CD14-positive monocyte (primary cell): Measurements from ENCODE around the gene CXorf65. TPM values are rescaled to one million over a fixed set of nuclear protein-coding genes. Genes with fewer than 3 reads are reported as not detected.

Source experiments
- DNase-seq, 3 donors: peaks; one replicate each; pipeline ENCODE4 v3.0.0-alpha.2; 2011 to 2022
- H2AFZ ChIP-seq: 2 replicates; pipeline ENCODE4 v1.6.0; 2012; ENCODE audit warnings: mild to moderate bottlenecking, low read depth, low read length, inconsistent platforms; ENCODE audit not compliant: insufficient read depth, poor library complexity, severe bottlenecking
- H3K27ac ChIP-seq, 2 donors: 1 replicate in 1 of 2; 2 replicates in 1 of 2; pipeline ENCODE4 v1.5.1; 2012 to 2013; ENCODE audit warnings: low read length in 2 of 2, control low read depth in 1 of 2, inconsistent platforms in 1 of 2, low read depth in 1 of 2, mild to moderate bottlenecking in 1 of 2
- H3K27me3 ChIP-seq, 2 donors: one replicate each; pipeline versions ENCODE4 v1.6.0 to v1.6.1; 2011 to 2013; ENCODE audit warnings: low read length in 2 of 2; ENCODE audit not compliant: control insufficient read depth in 2 of 2, insufficient read depth in 2 of 2
- H3K36me3 ChIP-seq, 2 donors: replicated peaks in 1 of 2; 1 replicate in 1 of 2; 2 replicates in 1 of 2; pipeline versions ENCODE4 v1.5.1 to v1.6.1; 2012 to 2013; ENCODE audit warnings: low read length in 2 of 2, control low read depth in 1 of 2, inconsistent platforms in 1 of 2, mild to moderate bottlenecking in 1 of 2; ENCODE audit not compliant: insufficient read depth in 2 of 2, control insufficient read depth in 1 of 2
- H3K4me1 ChIP-seq, 2 donors: 1 replicate in 1 of 2; 2 replicates in 1 of 2; pipeline versions ENCODE4 v1.5.1 to v1.6.1; 2012 to 2013; ENCODE audit warnings: low read length in 2 of 2, control low read depth in 1 of 2, inconsistent platforms in 1 of 2, mild to moderate bottlenecking in 1 of 2, moderate library complexity in 1 of 2; ENCODE audit not compliant: insufficient read depth in 2 of 2, control insufficient read depth in 1 of 2
- H3K4me2 ChIP-seq: replicated peaks from 2 replicates; pipeline ENCODE3; 2012; ENCODE audit warnings: low read length, moderate library complexity, mild to moderate bottlenecking; ENCODE audit not compliant: poor library complexity, severe bottlenecking; ENCODE audit errors: extremely low read depth
- H3K4me3 ChIP-seq, 3 experiments: fragments of 200-600 bp in 1 of 3; sonication (generic) in 1 of 3; replicated peaks in 1 of 3; 1 replicate in 2 of 3; 2 replicates in 1 of 3; pipeline ENCODE4 v1.5.1; 2011 to 2013; ENCODE audit warnings: low read length in 3 of 3, mild to moderate bottlenecking in 3 of 3, control low read depth in 2 of 3, low read depth in 2 of 3, inconsistent platforms in 1 of 3, moderate library complexity in 1 of 3
- H3K79me2 ChIP-seq: 2 replicates; pipeline ENCODE4 v1.6.0; 2012; ENCODE audit warnings: mild to moderate bottlenecking, control low read depth, inconsistent platforms, low read length, moderate library complexity; ENCODE audit not compliant: insufficient read depth
- H3K9ac ChIP-seq: 2 replicates; pipeline ENCODE4 v1.6.0; 2017; ENCODE audit warnings: low read length, mild to moderate bottlenecking; ENCODE audit not compliant: insufficient read depth, poor library complexity, severe bottlenecking
- H3K9me3 ChIP-seq, 2 donors: replicated peaks in 1 of 2; 1 replicate in 1 of 2; 2 replicates in 1 of 2; pipeline versions ENCODE4 v1.5.1 to v1.6.1; 2012 to 2013; ENCODE audit warnings: low read length in 2 of 2, control low read depth in 1 of 2; ENCODE audit not compliant: control insufficient read depth in 1 of 2, insufficient read depth in 1 of 2
- H4K20me1 ChIP-seq: 2 replicates; pipeline ENCODE4 v1.6.0; 2012; ENCODE audit warnings: mild to moderate bottlenecking, low read length, control low read depth, moderate library complexity; ENCODE audit not compliant: insufficient read depth
- H3K27ac Mint-ChIP-seq, 7 donors: one replicate each; pipeline ENCODE4 v1.8.0; 2020; ENCODE audit warnings: mild to moderate bottlenecking in 7 of 7, mixed read lengths in 7 of 7, moderate library complexity in 6 of 7, inconsistent platforms in 2 of 7
- H3K27me3 Mint-ChIP-seq, 3 donors: one replicate each; pipeline ENCODE4 v1.8.0; 2021 to 2022; ENCODE audit warnings: low read depth in 3 of 3, mild to moderate bottlenecking in 3 of 3, mixed read lengths in 3 of 3, moderate library complexity in 3 of 3, inconsistent platforms in 1 of 3
- H3K36me3 Mint-ChIP-seq, 2 donors: one replicate each; pipeline ENCODE4 v1.8.0; 2020; ENCODE audit warnings: mixed read lengths in 2 of 2, inconsistent platforms in 1 of 2, mild to moderate bottlenecking in 1 of 2
- H3K4me1 Mint-ChIP-seq: one replicate; pipeline ENCODE4 v1.8.0; 2020; ENCODE audit warnings: mild to moderate bottlenecking, mixed read lengths
- H3K4me3 Mint-ChIP-seq, 2 donors: one replicate each; pipeline ENCODE4 v1.8.0; 2020; ENCODE audit warnings: mild to moderate bottlenecking in 2 of 2, mixed read lengths in 2 of 2, moderate library complexity in 1 of 2
- H3K9me3 Mint-ChIP-seq, 7 donors: one replicate each; pipeline ENCODE4 v1.8.0; 2020 to 2022; ENCODE audit warnings: mixed read lengths in 7 of 7, mild to moderate bottlenecking in 6 of 7, moderate library complexity in 6 of 7, inconsistent platforms in 2 of 7
- CTCF ChIP-seq: fragments of 200-600 bp; IDR thresholded peaks from one replicate; pipeline ENCODE4 v1.8.0; 2022; ENCODE audit warnings: antibody characterized with exemption, mild to moderate bottlenecking
- WGBS: methylation state at CpG from one replicate; pipeline ENCODE4 v1.1.5; 2013; ENCODE audit warnings: missing lambda C conversion rate; ENCODE audit not compliant: insufficient coverage; 5-methylcytosine and 5-hydroxymethylcytosine counted together
- intact Hi-C, 2 donors: fragments of 100-400 bp; cut with micrococcal nuclease; formaldehyde crosslinking; loops; one replicate each; pipeline versions ENCODE4 v1.15.0 to v1.15.1; 2023
- polyA plus RNA-seq, 3 donors: library from polyadenylated mRNA; depleted of rRNA in 1 of 3; unstranded in 2 of 3; stranded (reverse) in 1 of 3; fragments of 300-500 nt in 2 of 3; fragments of >200 nt in 1 of 3; fragmentation: Illumina TruSeq in 2 of 3; gene quantifications; 1 replicate in 2 of 3; 2 replicates in 1 of 3; pipeline ENCODE4 v1.2.3, GENCODE V29; 2012 to 2021

Gene CXorf65
- polyA plus RNA-seq, 3 donors: 3.8 TPM; not detected in 2

- Mint-ChIP-seq H3K27ac (peak overlapping the region; percentile 40 to 96 (median 89)), H3K9me3 (peaks cover 0 to 5% (median 2%) of the 10 kb centered on the region in 7 donors), H3K36me3 (peaks cover 27 to 35% of the 10 kb centered on the region in 2 donors), H3K4me3 (peak overlapping the region; percentile 79 to 86), H3K4me1 (peaks cover 14% of the 10 kb centered on the region), H3K27me3 (peaks cover 0 to 4% (median 0%) of the 10 kb centered on the region in 3 donors)
- no peaks in the 10 kb centered on the region for H3K27me3 ChIP-seq
- peak overlapping the region; percentile 81 to 89 (median 86) for H3K4me3 ChIP-seq
- intact Hi-C loops: loop anchor here in 1 of 2 donors (2.0 to 5.0 kb wide), 2 partner anchors 16 to 63 kb away; no protein-coding TSS in a partner anchor
- H3K9ac ChIP-seq: peak overlapping the region; percentile 90
- H3K79me2 ChIP-seq: peaks cover 5% of the 10 kb centered on the region
- WGBS: 0% methylated on average over 3 of the region's 17 CpGs
- H3K9me3 ChIP-seq: no peaks in the 10 kb centered on the region
- no peak for TF ChIP-seq CTCF
- peaks cover 31 to 42% of the 10 kb centered on the region in 2 donors for H3K36me3 ChIP-seq
- H2AFZ ChIP-seq: peak overlapping the region; percentile 76
- peak overlapping the region; percentile 68 for H3K4me2 ChIP-seq
- peaks cover 18 to 19% of the 10 kb centered on the region in 2 donors for H3K4me1 ChIP-seq
- no peaks in the 10 kb centered on the region for H4K20me1 ChIP-seq
- no peak for DNase-seq
- peak overlapping the region; percentile 79 to 86 for H3K27ac ChIP-seq
These were observed 12.5 kb upstream of the CXorf65 start for GRCh38 chrX:71118985-71119535.

GRCh38 chrX:71118032-71118984 lies 11.8 kb upstream of the CXorf65 start, which contains the start of gene MED12:
MED12 (plus strand) TSS chrX:71118596; CDS start chrX:71118755, 159 bp downstream.
- no peaks in the 10 kb centered on the region for H3K9me3 ChIP-seq
- H3K4me3 ChIP-seq: peak within 1 kb of the TSS; percentile 81 to 89 (median 86)
- peaks cover 23 to 27% of the 10 kb centered on the region in 2 donors for H3K36me3 Mint-ChIP-seq
- H3K4me2 ChIP-seq: peak within 1 kb of the TSS; percentile 68
- peak; percentile 48 to 65 (median 56) for DNase-seq
- H3K4me1 ChIP-seq: peaks cover 18 to 19% of the 10 kb centered on the region in 2 donors
- H3K36me3 ChIP-seq: peaks cover 25 to 35% of the 10 kb centered on the region in 2 donors
- peaks cover 0 to 5% (median 2%) of the 10 kb centered on the region in 7 donors for H3K9me3 Mint-ChIP-seq
- intact Hi-C loops: loop anchor here in 1 of 2 donors (2.0 to 5.0 kb wide), 2 partner anchors 16 to 64 kb away; no protein-coding TSS in a partner anchor
- H4K20me1 ChIP-seq: no peaks in the 10 kb centered on the region
- H3K27me3 ChIP-seq: no peaks in the 10 kb centered on the region
- 0% methylated on average over 24 of the region's 56 CpGs for WGBS
- peak within 1 kb of the TSS; percentile 76 for H2AFZ ChIP-seq
- peaks cover 0 to 4% (median 0%) of the 10 kb centered on the region in 3 donors for H3K27me3 Mint-ChIP-seq
- H3K9ac ChIP-seq: peak within 1 kb of the TSS; percentile 90
- peaks cover 14% of the 10 kb centered on the region for H3K4me1 Mint-ChIP-seq
- peak within 1 kb of the TSS; percentile 79 to 86 for H3K4me3 Mint-ChIP-seq
- peak within 1 kb of the TSS; percentile 75 to 96 (median 89) for H3K27ac Mint-ChIP-seq
- no peak for TF ChIP-seq CTCF
- peaks cover 5% of the 10 kb centered on the region for H3K79me2 ChIP-seq
- peak within 1 kb of the TSS; percentile 79 to 86 for H3K27ac ChIP-seq
